Ovary (tissue), 3 donors: ENCODE results near the gene LRMDA.

Experiments
- EP300 ChIP-seq: sonication (generic); formaldehyde crosslinking; IDR thresholded peaks from one replicate; pipeline ENCODE4 v1.6.1; 2017; ENCODE audit warnings: antibody characterized with exemption
- POLR2A ChIP-seq: fragments of 450-650 bp; IDR thresholded peaks from one replicate; pipeline ENCODE4 v1.6.1; 2017; ENCODE audit warnings: antibody characterized with exemption, mild to moderate bottlenecking, moderate library complexity
- TF ChIP-seq, protein P1 (sequence below), 3 donors: fragments of 450-650 bp in 2 of 3; fragments of 200-600 bp in 1 of 3; IDR thresholded peaks; one replicate each; pipeline versions ENCODE4 v1.5.1 to v1.8.0; 2016 to 2022; ENCODE audit warnings: antibody characterized with exemption in 3 of 3, mild to moderate bottlenecking in 1 of 3
- donor health status: DM: no; HTN: no; CAD: no.

GRCh38 chr10:75406462-75407223 lies 24.8 kb upstream of the LRMDA start:
- TF ChIP-seq EP300 (no peak), POLR2A (no peak)
- TF ChIP-seq, protein P1, sequence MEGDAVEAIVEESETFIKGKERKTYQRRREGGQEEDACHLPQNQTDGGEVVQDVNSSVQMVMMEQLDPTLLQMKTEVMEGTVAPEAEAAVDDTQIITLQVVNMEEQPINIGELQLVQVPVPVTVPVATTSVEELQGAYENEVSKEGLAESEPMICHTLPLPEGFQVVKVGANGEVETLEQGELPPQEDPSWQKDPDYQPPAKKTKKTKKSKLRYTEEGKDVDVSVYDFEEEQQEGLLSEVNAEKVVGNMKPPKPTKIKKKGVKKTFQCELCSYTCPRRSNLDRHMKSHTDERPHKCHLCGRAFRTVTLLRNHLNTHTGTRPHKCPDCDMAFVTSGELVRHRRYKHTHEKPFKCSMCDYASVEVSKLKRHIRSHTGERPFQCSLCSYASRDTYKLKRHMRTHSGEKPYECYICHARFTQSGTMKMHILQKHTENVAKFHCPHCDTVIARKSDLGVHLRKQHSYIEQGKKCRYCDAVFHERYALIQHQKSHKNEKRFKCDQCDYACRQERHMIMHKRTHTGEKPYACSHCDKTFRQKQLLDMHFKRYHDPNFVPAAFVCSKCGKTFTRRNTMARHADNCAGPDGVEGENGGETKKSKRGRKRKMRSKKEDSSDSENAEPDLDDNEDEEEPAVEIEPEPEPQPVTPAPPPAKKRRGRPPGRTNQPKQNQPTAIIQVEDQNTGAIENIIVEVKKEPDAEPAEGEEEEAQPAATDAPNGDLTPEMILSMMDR (IDR thresholded peaks at IDR 0.05) = no peak
